SK-N-SH treated with all-trans-retinoic acid at 6 μM for 48 hours (cell line): ENCODE results near the gene SLC12A7.
"Not testable (repeated sequence)": the region's sequence is repeated elsewhere in the genome, so short reads cannot be mapped to it uniquely, and the experiment has no call there.

Experiments used
- ATAC-seq: fragments of 200-7000 bp; cut with Tn5 transposase; 3 replicates; pipeline ENCODE4 v1.9.1; 2020; ENCODE audit warnings: mild to moderate bottlenecking, moderate library complexity
- ARNTL ChIP-seq: fragments of 450-650 bp; formaldehyde crosslinking; IDR thresholded peaks from 2 replicates; pipeline ENCODE4 v1.5.0; 2020; ENCODE audit warnings: low read depth, mild to moderate bottlenecking, moderate library complexity, borderline replicate concordance
- BACH2 ChIP-seq: fragments of 250-450 bp; sonication (Bioruptor Pico); IDR thresholded peaks from 2 replicates; pipeline ENCODE4 v1.9.0; 2021; ENCODE audit warnings: mild to moderate bottlenecking, borderline replicate concordance
- CREB5 ChIP-seq: fragments of 250-450 bp; sonication (Bioruptor Pico); IDR thresholded peaks from 2 replicates; pipeline ENCODE4 v1.5.1; 2020; ENCODE audit warnings: low read depth, mild to moderate bottlenecking, moderate library complexity
- CSDC2 ChIP-seq: fragments of 250-450 bp; sonication (Bioruptor Pico); IDR thresholded peaks from 2 replicates; pipeline ENCODE4 v1.5.0; 2020; ENCODE audit warnings: mild to moderate bottlenecking, moderate library complexity
- CSRNP3 ChIP-seq: fragments of 250-450 bp; sonication (Bioruptor Pico); IDR thresholded peaks from 2 replicates; pipeline ENCODE4 v1.5.1; 2021; ENCODE audit warnings: mild to moderate bottlenecking, moderate library complexity
- ESRRG ChIP-seq: fragments of 250-450 bp; sonication (Bioruptor Pico); IDR thresholded peaks from 2 replicates; pipeline ENCODE4 v1.6.1; 2021; ENCODE audit warnings: mild to moderate bottlenecking
- GLIS3 ChIP-seq: fragments of 250-450 bp; sonication (Bioruptor Pico); IDR thresholded peaks from 2 replicates; pipeline ENCODE4 v1.5.0; 2020; ENCODE audit warnings: mild to moderate bottlenecking, moderate library complexity
- ISL1 ChIP-seq: fragments of 250-450 bp; sonication (Bioruptor Pico); IDR thresholded peaks from 2 replicates; pipeline ENCODE4 v2.1.2; 2022; ENCODE audit warnings: mild to moderate bottlenecking, moderate library complexity
- OSR1 ChIP-seq: fragments of 250-450 bp; sonication (Bioruptor Pico); IDR thresholded peaks from 2 replicates; pipeline ENCODE4 v1.8.0; 2022; ENCODE audit warnings: moderate library complexity, mild to moderate bottlenecking, inconsistent platforms
- RARB ChIP-seq: fragments of 250-450 bp; sonication (Bioruptor Pico); IDR thresholded peaks from 2 replicates; pipeline ENCODE4 v1.8.0; 2021; ENCODE audit warnings: mild to moderate bottlenecking, moderate library complexity
- SNAI2 ChIP-seq: fragments of 250-450 bp; sonication (Bioruptor Pico); IDR thresholded peaks from 2 replicates; pipeline ENCODE4 v1.5.0; 2020; ENCODE audit warnings: mild to moderate bottlenecking, moderate library complexity
- TCF4 ChIP-seq: fragments of 250-450 bp; sonication (Bioruptor Pico); IDR thresholded peaks from 2 replicates; pipeline ENCODE4 v1.8.0; 2021; ENCODE audit warnings: mild to moderate bottlenecking, moderate library complexity, borderline replicate concordance
- TOX ChIP-seq: fragments of 250-450 bp; sonication (Bioruptor Pico); IDR thresholded peaks from 2 replicates; pipeline ENCODE4 v1.8.0; 2021; ENCODE audit warnings: mild to moderate bottlenecking, moderate library complexity, borderline replicate concordance
- TSHZ2 ChIP-seq: fragments of 250-450 bp; sonication (Bioruptor Pico); IDR thresholded peaks from 2 replicates; pipeline ENCODE4 v1.5.0; 2020; ENCODE audit warnings: mild to moderate bottlenecking, moderate library complexity
- ZC3H10 ChIP-seq: fragments of 250-450 bp; sonication (Bioruptor Pico); IDR thresholded peaks from 2 replicates; pipeline ENCODE4 v1.5.1; 2021; ENCODE audit warnings: mild to moderate bottlenecking, moderate library complexity
- ZFP3 ChIP-seq: fragments of 250-450 bp; sonication (Bioruptor Pico); IDR thresholded peaks from 2 replicates; pipeline ENCODE4 v1.5.0; 2020; ENCODE audit warnings: mild to moderate bottlenecking, moderate library complexity
- ZFP30 ChIP-seq: fragments of 450-650 bp; formaldehyde crosslinking; IDR thresholded peaks from 2 replicates; pipeline ENCODE4 v1.5.0; 2022; ENCODE audit warnings: mild to moderate bottlenecking, moderate library complexity
- ZNF8 ChIP-seq: fragments of 450-650 bp; formaldehyde crosslinking; IDR thresholded peaks from 2 replicates; pipeline ENCODE4 v1.5.0; 2020; ENCODE audit warnings: mild to moderate bottlenecking, moderate library complexity

Gene SLC12A7

GRCh38 chr5:1061916-1062315 lies 49.9 kb downstream of the SLC12A7 start (continued):
- TF ChIP-seq CSRNP3 (CRISPR knock-in tag) = no peak

GRCh38 chr5:1061292-1061691 lies 50.6 kb downstream of the SLC12A7 start:
- not testable (repeated sequence) for ATAC-seq

GRCh38 chr5:1060535-1060981 lies 51.3 kb downstream of the SLC12A7 start:
- no peak for ATAC-seq
- no peak for TF ChIP-seq CREB5

GRCh38 chr5:1059884-1060263 lies 52.0 kb downstream of the SLC12A7 start:
- ATAC-seq = no peak
- no peak for TF ChIP-seq ARNTL (CRISPR knock-in tag)
- TF ChIP-seq TCF4 (CRISPR knock-in tag) = no peak
- TF ChIP-seq ISL1 (CRISPR knock-in tag) = no peak
- TF ChIP-seq ESRRG (CRISPR knock-in tag) = no peak
- no peak for TF ChIP-seq ZC3H10
- TF ChIP-seq TOX = no peak
- no peak for TF ChIP-seq ZFP3
- no peak for TF ChIP-seq ZFP30 (CRISPR knock-in tag)
- TF ChIP-seq ZNF8 (CRISPR knock-in tag) = no peak
- TF ChIP-seq TSHZ2 (CRISPR knock-in tag) = no peak
- no peak for TF ChIP-seq BACH2 (CRISPR knock-in tag)
- TF ChIP-seq SNAI2 (CRISPR knock-in tag) = no peak
- TF ChIP-seq RARB (CRISPR knock-in tag) = no peak
- TF ChIP-seq GLIS3 = no peak
- no peak for TF ChIP-seq OSR1 (CRISPR knock-in tag)
- TF ChIP-seq CSRNP3 (CRISPR knock-in tag) = no peak
- TF ChIP-seq, all 23 proteins: peak for 0

- TF ChIP-seq CREB5 (no peak), CSDC2 (CRISPR knock-in tag) (no peak)
- ATAC-seq = no peak
Measured at GRCh38 chr5:1058988-1059883, 52.6 kb downstream of the SLC12A7 start.
